Chondrocyte (in vitro differentiated cells): ENCODE results near the gene TAS2R1. TPM values are rescaled to one million over a fixed set of nuclear protein-coding genes. Genes with fewer than 3 reads are reported as not detected.

Experiments used
- DNase-seq: peaks from one replicate; pipeline ENCODE4 v3.0.0; 2021; ENCODE audit warnings: mixed read lengths, low spot score
- H3K27ac Mint-ChIP-seq: one replicate; pipeline ENCODE4 v1.8.0; 2021; ENCODE audit warnings: mild to moderate bottlenecking, moderate library complexity, mixed read lengths; ENCODE audit not compliant: unreplicated experiment
- H3K27me3 Mint-ChIP-seq: 2 replicates; pipeline ENCODE4 v1.8.0; 2021; ENCODE audit warnings: low read depth, mixed read lengths
- H3K36me3 Mint-ChIP-seq: 2 replicates; pipeline ENCODE4 v1.8.0; 2021; ENCODE audit warnings: low read depth, mixed read lengths
- H3K4me1 Mint-ChIP-seq: 2 replicates; pipeline ENCODE4 v1.8.0; 2021; ENCODE audit warnings: low read depth, mild to moderate bottlenecking, mixed read lengths
- H3K4me3 Mint-ChIP-seq: one replicate; pipeline ENCODE4 v1.8.0; 2021; ENCODE audit warnings: mild to moderate bottlenecking, moderate library complexity, mixed read lengths; ENCODE audit not compliant: unreplicated experiment
- H3K9me3 Mint-ChIP-seq: 2 replicates; pipeline ENCODE4 v1.8.0; 2021; ENCODE audit warnings: low read depth, mixed read lengths
- total RNA-seq: library from RNA; stranded (reverse); gene quantifications from 3 replicates; pipeline ENCODE4 v1.2.1, GENCODE V29; 2021
- TF ChIP-seq, protein P1 (sequence below): fragments of 200-600 bp; sonication (generic); IDR thresholded peaks from 2 replicates; pipeline ENCODE4 v1.5.0; 2021; ENCODE audit warnings: antibody characterized with exemption, mild to moderate bottlenecking, moderate library complexity

Gene TAS2R1
- total RNA-seq, 1 donor from 2014 or later = 1.6 TPM

DNA sequence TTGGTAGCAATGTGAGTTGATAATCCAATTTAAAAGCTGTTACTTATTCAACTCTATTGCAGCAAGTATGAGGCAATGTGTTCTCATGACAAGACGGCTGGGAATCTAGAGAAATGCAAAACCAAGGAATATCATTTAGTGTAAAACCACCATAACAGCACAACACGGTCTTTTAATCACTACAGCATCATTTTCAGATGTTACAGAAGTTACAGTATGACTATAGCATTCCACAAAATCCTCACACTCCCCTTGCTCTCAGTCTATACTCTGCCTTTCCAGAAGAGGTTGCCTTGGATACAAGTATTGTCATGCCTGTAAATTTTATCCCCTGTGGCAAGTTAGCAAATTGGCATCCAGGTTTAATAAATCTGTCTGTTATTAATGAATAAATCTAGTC is 28.6 kb upstream of the TAS2R1 start:
- Mint-ChIP-seq H3K4me3 (no peak overlapping the region), H3K4me1 (peaks cover 63% of the 10 kb centered on the region), H3K9me3 (peaks cover 12% of the 10 kb centered on the region), H3K36me3 (peaks cover 2% of the 10 kb centered on the region), H3K27me3 (no peaks in the 10 kb centered on the region), H3K27ac (no peak overlapping the region)
- DNase-seq = no peak
- TF ChIP-seq, protein P1, sequence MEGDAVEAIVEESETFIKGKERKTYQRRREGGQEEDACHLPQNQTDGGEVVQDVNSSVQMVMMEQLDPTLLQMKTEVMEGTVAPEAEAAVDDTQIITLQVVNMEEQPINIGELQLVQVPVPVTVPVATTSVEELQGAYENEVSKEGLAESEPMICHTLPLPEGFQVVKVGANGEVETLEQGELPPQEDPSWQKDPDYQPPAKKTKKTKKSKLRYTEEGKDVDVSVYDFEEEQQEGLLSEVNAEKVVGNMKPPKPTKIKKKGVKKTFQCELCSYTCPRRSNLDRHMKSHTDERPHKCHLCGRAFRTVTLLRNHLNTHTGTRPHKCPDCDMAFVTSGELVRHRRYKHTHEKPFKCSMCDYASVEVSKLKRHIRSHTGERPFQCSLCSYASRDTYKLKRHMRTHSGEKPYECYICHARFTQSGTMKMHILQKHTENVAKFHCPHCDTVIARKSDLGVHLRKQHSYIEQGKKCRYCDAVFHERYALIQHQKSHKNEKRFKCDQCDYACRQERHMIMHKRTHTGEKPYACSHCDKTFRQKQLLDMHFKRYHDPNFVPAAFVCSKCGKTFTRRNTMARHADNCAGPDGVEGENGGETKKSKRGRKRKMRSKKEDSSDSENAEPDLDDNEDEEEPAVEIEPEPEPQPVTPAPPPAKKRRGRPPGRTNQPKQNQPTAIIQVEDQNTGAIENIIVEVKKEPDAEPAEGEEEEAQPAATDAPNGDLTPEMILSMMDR = no peak

DNA sequence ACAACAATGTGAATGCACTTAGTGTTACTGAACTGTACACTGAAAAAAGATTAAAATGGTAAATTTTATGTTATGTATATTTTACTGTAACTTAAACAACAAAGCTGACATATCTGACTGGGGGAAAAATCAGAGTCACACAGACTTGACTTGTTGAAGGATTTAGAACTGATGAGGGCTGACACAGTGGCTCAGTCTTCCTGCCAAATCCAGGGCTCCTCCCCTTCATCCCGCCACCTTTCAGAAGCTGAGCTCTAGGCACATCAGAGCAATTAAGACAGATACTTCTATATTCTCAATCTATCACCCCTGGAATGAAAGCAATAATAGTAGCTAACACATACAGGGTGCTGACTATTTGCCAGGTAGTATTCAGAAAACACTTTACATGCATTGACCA is 27.7 kb upstream of the TAS2R1 start:
- no peak for DNase-seq
- Mint-ChIP-seq H3K27me3 (no peaks in the 10 kb centered on the region), H3K4me3 (no peak overlapping the region), H3K4me1 (peaks cover 72% of the 10 kb centered on the region), H3K9me3 (peaks cover 12% of the 10 kb centered on the region), H3K27ac (no peak overlapping the region), H3K36me3 (peaks cover 4% of the 10 kb centered on the region)
- TF ChIP-seq, protein P1 = no peak

DNA sequence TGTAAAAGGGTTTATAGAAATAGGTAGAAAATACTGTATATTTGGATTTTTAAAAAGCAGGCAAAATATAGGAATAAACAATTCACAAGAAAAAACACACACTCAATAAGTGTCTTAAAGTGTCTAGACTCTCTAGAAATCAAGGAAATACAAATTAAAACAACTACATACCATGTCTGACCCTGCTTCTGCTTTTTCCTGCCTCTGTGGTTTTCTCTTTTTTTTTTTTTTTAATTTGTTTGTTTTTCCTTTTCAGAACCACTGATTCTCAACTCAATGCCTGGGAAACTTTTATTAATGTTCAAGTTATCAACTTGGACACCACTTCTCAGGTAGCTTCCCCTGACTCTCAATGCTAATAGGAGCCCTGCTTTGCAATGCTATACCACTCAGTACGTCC is 25.5 kb upstream of the TAS2R1 start:
- Mint-ChIP-seq H3K36me3 (peaks cover 4% of the 10 kb centered on the region), H3K27ac (peak overlapping the region; percentile 93), H3K27me3 (no peaks in the 10 kb centered on the region), H3K4me1 (peaks cover 69% of the 10 kb centered on the region), H3K4me3 (no peak overlapping the region), H3K9me3 (peaks cover 12% of the 10 kb centered on the region)
- TF ChIP-seq, protein P1 = no peak
- DNase-seq = no peak

DNA sequence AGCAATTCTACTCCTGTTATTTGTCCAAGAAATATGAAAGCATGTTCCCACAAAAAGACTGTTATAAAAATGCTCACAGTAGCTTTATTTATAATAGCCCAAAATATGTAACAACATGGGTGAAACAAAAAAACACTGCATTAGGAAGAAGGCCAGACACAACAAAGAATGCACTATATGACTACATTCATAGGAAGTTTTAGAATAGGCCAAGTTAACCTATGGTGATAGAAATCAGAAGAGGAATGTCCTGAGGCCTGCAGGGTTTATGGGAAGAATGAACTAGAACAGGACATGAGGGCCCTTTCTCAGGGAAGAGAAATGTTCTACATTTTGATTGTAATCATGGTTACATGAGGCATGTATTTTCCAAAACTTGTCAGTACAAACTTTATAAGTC is 24.7 kb upstream of the TAS2R1 start:
- Mint-ChIP-seq H3K4me1 (peaks cover 70% of the 10 kb centered on the region), H3K9me3 (peaks cover 12% of the 10 kb centered on the region), H3K36me3 (peaks cover 4% of the 10 kb centered on the region), H3K4me3 (peak overlapping the region; percentile 5), H3K27me3 (no peaks in the 10 kb centered on the region), H3K27ac (peak overlapping the region; percentile 93)
- DNase-seq = no peak
- TF ChIP-seq, protein P1 = no peak

DNA sequence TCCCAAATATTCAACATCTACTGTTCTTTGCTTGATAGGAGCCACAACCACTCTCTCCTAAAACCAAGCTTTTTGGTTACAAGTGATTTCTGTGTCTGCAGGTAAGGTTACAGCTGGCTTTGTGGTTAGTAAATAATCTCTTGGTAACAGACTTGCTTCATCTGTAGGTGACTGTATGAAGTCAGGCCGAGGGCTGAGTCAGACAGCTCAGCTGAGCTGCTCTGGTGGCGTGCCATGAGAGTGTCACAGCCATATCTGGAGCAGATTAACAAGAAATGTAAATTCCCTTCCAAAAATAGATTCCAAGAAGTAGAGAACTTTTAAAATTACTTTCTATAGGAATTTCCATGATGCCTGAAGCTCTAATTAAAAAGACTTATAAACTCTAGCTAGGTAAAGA is 23.7 kb upstream of the TAS2R1 start:
- TF ChIP-seq, protein P1 = no peak
- peaks cover 61% of the 10 kb centered on the region for H3K4me1 Mint-ChIP-seq
- peaks cover 10% of the 10 kb centered on the region for H3K9me3 Mint-ChIP-seq
- peak overlapping the region; percentile 13 for H3K4me3 Mint-ChIP-seq
- DNase-seq = no peak
- H3K36me3 Mint-ChIP-seq = peaks cover 4% of the 10 kb centered on the region
- H3K27ac Mint-ChIP-seq = peak overlapping the region; percentile 93
- no peaks in the 10 kb centered on the region for H3K27me3 Mint-ChIP-seq
